Middle frontal gyrus (tissue), 1 donor: ENCODE results near the gene PLAU.
"Not testable (repeated sequence)": the region's sequence is repeated elsewhere in the genome, so short reads cannot be mapped to it uniquely, and the experiment has no call there.

ENCODE experiments used
- DNase-seq: peaks from one replicate; pipeline ENCODE4 v3.0.0-alpha.2; 2015; ENCODE audit warnings: low spot score; ENCODE audit errors: extremely low spot score

Gene PLAU

DNA sequence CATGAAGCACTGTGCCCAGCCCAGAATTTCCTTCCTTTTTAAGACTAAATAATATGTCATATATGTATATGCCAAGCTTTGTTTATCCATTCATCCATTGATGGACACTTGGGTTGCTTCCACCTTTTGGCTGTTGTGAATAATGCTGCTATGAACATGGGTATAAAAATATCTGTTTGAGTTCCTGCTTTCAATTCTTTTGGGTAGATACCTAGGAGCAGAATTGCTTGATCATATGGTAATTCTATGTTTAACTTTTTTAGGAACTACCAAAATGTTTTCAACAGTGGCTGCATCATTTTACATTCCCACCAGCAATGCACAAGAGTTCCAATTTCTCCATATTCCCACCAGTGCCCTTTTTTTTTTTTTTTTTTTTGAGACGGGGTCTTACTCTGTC is 13.2 kb upstream of the PLAU start:
- no peak for DNase-seq

DNA sequence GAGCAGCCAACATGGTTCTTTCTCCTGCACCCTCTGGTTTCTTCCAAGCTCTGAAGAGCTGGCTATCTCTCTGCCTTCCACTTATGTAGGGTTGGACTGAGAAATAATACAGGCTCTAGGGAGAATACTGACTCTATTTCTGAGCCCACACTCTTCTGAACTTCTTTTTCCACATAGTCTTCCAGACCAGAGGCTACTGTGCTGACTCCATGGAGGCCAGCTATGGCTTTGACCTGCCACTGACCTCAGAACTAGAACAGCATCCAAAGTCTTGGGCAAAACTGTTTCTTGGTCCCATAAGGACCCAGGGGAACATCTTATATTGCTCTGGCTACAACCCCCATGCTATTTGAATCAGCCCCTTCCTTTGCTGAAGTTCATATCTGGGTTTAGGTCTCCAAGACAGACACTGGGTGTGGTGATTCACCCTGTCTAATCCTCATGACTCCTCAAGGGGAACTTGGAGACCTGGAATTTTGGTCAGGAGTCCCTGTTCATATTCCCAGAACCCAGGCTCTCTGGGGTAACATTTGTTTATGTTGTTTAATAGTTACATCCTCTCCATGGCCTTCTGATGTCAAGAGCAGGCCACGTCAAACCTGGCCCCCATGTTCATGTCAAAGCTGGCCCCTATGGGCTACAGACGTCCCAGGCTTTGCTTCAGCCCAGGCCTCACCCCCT is 12.1 kb upstream of the PLAU start:
- no peak for DNase-seq

DNA sequence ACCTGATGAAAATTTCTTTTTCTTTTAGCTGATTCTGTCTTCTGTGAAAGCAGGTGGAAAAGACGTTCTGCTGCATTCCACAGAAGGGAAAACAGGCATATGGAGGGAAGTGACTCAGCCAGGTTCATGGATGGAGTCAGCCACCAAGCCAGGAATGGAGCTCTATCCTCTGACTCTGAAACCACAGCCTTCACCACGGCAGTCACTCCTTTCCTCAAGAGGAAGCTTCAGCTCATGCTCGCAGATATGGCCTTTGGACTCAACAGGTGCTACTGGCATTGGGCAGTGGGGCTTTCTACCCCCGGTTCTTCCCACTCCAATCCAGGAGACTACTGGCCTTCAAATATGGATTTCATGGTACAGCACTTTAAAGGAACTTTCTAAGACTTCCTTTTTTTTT is 11.5 kb upstream of the PLAU start:
- DNase-seq, result no peak

DNA sequence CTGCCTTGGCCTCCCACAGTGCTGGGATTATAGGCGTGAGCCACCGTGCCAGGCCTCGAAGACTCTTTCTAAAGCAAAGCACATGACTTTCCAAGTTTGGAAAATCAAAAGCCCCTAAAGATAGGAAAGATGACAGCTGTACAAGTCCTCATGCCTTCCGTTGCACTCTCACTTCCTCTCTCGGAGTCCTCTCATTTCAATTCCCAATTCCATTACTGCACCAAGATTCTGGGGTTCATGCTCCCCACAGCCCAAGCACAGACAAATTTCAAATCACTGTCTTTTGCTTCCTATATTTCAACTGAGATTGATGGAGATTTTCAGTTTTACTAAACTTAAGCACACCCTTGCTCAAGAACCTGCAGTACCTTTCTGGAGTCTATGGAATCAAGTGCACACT is 10.9 kb upstream of the PLAU start:
- DNase-seq, result no peak

DNA sequence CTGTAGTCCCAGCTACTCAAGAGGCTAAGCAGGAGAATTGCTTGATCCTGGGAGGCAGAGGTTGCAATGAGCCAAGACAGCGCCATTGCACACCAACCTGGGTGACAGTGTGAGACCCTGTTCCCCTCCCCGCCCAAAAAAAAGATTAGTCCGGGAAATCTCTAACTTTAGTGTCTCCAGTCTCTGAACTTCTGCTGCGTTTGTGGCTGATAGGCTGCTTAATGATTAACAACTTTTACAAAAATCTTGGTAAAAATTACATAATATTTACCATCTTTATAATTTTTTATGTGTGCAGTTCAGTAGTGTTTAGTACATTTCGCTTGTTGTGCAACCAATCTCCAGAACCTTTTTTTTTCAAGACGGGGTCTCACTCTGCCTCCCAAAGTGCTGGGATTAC is 9.7 kb upstream of the PLAU start:
- DNase-seq, result no peak

DNA sequence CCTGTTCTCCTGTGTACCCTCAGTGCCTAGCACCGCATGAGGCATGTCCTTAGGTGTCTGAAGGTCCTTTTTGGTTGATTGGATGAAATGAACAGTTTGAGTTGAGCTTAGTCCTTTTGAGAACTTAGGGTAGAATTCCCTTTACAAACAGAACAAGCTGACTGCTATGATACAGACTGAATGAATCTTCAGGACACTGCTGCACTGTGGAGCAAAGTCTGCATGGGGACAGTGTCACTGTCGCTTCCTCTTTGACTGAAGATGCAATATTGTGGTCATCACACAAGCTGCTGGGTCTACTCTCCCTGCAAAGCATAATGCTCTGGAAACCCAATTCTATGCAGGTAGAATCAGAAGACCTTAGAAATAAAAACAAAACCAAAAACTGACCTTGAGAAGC is 8.6 kb upstream of the PLAU start:
- DNase-seq, result no peak

DNA sequence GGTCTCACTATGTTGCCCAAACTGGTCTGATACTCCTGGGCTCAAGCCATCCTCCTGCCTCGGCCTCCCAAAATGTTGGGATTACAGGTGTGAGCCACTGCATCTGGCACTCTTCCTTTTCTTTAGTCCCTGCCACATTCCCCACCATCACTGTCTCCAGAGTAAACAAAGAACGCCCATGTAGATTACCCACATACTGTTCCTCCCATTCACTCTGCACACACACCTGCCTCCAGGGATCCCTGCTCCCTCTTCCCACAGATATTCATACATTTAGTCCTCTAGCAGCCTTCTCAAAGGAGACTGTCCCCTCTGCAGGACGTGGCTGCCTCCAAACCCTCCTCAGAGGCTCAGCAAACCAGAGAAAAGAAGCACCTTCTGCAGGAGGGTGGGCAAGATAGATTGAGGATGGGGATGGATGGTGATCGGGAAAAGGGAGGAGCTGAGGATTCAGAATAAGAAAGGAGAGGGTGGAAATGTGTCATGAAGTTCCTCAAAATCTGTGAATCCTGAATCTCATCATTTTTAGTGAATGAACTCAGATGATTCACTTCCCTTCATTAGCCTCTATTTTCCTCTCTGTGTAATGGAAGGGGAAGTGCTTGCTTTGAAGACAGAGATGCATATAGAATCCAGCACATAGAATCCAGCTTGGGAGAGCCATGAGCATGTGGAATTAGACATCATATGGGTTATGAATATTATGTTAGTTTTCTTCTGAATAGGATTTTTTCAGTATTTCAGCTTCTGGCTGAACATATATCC is 5.5 kb upstream of the PLAU start:
- DNase-seq, result no peak

DNA sequence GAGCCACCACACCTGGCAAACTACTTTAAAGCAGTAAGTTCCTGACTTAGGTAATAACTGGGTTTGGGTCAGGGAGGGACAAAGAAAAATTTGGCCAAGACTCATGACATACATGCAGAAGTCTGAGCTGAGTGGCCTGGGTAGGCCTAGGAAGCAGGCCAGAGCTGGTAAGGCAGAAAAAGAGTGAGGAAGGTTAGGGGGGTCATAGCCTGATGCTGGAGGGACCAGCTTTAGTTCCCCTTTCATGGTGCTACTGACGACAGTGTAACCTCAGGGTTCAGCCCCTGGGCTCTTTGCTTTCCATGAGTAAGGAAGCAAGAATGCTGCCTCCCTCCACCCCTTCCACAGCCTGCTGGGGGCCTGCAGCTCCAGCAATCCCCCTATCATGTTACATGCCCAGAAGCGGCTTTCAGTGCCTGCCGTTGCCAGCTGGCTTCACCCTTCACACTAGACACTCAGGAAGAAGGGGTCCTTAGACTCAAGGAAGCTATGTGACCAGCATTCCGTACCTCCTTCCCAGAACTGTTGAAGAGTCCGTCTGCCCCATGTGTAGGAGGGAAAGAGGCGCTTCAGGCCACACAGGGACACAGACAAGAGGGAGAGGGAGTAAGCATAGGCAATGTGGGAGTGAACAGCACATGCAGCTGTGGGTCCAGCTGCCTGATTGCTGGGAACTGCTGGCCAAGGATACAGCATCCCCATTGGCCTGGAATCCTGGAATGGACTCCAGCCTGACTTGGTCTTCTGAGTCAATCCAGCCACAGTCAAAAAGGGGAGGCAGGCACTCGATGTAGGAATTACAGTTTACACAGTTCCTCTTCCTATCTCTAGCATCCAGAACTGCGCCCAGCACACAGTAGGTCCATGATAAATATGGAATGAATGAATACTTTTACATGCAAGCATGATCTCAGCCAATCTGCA is 4.1 kb upstream of the PLAU start:
- DNase-seq, result no peak

DNA sequence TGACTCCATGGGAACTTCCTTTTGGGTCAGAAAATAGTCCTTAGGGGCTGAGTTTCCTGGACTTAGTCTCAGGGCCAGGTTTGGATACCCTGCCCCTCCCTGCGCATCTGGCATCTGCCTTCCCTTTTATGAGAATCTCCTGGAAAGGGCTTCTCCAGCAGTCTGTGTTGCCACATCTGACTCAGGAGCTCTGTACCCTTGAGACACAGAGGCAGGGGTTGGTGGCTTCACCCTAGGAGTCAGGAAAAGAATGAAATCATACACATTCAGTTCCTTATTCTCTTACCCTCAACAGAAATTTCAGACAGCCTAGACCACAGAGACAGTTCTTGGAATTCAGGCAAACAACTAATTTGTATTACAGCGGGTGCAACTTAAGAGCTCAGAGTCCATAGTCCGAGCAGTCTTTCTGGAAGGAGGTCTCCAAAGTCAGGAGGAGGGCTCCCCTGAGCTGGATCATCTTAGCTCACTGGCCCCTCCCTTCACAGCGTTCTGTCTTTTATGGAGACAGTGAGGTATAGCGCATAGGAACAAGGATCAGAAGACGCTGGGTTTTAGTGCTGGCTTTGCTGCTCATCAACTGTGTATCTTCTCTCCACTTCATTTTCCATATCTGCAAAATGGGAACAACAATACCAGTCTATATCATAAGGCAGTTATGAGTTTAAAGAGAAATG is 3.0 kb upstream of the PLAU start:
- DNase-seq, result no peak

DNA sequence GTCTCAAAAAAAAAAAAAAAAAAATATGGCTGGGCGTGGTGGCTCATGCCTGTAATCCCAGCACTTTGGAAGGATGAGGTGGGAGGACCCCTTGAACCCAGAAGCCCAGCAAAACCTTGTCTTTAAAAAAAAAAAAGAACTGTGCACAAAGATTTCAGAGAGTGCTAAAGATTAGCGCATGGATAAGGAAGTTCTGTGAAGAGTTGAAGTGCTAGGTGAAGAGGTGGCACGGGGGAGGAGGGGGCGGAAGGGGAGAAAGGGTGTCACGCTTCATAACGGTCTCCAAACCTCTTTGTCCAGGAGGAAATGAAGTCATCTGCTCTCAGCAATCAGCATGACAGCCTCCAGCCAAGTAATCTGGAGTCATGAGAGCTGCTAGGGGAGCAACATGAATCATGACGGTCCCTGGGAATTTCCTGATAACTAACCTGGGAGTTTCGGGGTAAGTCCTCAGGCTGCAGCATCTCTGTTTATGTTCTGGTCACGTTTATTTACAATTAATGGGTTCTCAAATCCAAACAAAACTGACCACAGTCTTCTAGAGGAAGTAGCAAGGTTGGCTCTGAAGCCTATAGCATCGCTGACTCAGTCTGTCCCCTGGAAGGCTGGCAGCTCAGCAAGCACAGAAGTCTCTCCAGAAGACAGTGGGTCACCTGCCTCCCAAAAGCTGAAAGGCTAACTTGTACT is 1.9 kb upstream of the PLAU start:
- no peak for DNase-seq

DNA sequence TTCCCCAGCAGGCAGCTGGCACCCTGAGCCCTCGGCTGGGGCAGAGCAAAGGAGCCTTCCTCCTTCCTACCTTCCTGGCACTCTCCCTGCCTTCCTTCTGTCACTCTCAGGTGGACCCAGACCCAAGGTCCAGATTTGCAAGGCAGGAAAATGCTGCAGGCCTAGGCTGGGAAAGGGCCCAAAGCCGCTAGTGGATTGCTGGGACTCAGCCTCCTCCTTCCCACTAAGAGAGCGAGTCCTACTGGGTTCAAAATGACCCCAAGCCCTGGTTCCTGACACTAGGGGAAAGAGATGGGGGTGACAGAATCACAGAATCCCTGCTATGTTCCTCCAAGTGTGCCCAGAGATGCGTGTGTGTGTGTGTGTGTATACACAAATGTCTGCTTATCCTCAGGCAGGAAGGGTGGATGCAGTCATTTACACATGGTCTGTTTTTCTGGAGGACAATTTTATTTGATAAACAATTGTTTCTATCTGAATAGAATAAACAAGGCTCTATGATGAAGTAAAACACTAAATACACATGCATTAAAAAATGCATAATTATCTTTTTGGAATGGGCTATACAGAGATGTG is 1.3 kb upstream of the PLAU start:
- no peak for DNase-seq

DNA sequence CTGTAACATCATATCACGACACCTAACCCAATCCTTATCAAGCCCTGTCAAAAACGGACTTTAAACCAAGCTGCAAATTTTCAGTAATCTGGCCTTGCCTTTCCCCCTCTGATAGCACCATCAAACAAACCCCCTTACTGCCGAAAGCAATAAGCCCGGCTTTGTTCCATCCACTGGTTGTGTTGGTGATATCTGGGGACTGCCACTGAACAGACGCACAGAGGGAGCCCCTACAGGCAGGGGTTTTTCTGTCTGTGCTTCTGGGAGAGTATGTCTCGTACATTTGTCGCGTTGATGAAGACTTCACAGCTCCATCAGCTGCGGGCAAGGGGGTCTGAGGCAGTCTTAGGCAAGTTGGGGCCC is 550 bp upstream of the PLAU start:
- no peak for DNase-seq

DNA sequence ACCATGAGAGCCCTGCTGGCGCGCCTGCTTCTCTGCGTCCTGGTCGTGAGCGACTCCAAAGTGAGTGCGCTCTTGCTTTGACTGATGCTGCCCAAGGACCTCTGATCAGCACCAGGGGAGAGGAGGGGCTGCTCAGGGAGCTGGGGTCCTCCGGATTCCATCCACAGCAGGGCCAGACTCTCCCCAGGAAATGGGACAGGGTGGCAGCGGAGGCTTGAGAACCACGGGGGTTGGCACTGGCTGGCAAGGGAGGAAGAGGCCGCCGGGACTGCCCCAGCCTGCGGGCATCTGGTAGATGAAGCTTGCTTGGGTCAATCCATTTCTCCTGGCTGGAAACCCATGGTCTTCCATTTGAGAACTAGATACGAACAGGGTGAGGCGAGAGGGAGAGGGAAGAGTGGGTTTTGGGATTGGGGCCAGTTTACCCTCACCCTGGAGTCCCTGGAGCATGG is 647 bp downstream of the PLAU start:
- DNase-seq, result no peak

DNA sequence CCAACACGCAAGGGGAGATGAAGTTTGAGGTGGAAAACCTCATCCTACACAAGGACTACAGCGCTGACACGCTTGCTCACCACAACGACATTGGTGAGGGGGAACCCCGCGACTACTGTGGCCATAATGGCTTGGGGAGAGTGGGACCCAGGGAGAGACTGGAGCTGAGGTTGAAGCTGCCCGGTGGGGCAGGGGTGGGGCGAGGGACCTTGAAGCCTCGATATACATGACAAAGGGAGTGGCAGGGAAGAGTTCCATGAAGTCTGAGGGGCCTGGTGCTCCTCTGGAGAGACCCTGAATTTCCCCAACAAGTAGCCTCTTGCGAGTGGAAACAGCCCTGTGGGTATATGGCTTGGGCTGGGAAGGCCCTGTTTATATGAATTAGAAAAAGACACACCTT is 3.1 kb downstream of the PLAU start:
- DNase-seq, result no peak

DNA sequence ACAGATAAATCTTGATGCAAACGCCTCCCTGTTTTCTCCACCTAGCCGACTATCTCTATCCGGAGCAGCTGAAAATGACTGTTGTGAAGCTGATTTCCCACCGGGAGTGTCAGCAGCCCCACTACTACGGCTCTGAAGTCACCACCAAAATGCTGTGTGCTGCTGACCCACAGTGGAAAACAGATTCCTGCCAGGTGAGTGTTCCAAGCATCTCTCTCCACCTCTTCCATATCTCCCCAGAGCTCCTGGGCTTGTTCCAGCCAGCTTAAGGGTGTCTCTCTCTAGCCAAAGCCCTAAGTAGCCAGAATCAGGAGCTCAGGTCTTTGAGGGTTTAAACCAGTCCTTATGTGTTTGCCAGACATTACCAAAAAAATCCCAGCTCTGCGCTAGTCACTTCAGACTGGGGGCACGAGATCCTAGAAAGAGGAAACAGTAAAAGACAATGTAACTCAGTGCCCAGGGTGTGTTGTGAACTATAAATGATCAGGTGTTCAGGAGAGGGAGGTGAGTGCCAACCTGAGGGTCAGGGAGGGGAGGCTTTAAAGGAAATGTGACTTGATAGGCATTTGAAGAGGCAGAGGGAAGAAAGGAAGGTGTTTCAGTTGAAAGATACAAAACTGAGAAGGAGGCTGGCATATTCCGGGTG is 4.4 kb downstream of the PLAU start:
- DNase-seq, result no peak

DNA sequence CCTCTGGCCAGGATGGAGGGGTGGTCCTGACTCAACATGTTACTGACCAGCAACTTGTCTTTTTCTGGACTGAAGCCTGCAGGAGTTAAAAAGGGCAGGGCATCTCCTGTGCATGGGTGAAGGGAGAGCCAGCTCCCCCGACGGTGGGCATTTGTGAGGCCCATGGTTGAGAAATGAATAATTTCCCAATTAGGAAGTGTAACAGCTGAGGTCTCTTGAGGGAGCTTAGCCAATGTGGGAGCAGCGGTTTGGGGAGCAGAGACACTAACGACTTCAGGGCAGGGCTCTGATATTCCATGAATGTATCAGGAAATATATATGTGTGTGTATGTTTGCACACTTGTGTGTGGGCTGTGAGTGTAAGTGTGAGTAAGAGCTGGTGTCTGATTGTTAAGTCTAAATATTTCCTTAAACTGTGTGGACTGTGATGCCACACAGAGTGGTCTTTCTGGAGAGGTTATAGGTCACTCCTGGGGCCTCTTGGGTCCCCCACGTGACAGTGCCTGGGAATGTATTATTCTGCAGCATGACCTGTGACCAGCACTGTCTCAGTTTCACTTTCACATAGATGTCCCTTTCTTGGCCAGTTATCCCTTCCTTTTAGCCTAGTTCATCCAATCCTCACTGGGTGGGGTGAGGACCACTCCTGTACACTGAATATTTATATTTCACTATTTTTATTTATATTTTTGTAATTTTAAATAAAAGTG is 6.0 kb downstream of the PLAU start:
- DNase-seq, result no peak

DNA sequence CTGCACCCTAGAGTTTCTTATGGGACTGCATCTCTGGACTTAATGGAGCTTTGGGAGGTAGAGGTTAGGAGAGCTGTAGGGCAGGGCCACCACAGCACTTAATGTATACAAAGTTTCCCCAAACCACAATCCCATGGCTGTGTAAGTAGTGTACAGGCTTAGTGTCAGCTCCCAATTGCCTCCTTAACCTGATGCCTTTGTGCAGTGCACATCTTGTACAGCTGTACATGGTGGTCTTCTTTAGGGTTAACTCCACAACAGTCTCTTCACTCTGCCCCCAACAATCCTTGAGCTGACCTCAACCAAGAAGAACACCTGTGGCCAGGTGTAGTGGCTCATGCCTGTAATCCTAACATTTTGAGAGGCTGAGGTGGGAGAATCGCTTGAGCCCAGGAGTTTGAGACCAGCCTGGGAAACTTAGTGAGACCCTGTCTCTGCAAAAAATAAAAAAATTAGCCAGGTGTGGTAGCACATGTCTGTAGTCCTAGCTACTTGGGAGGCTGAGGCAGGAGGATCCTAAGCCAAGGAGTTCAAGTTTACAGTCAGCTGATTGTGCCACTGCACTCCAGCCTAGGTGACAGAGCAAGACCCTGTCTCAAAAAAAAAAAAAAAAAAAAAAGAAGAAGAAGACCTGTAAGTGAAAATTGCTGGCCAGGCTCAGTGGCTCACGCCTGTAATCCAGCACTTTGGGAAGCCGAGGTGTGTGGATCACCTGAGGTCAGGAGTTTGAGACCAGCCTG is 6.8 kb downstream of the PLAU start:
- no peak for DNase-seq

DNA sequence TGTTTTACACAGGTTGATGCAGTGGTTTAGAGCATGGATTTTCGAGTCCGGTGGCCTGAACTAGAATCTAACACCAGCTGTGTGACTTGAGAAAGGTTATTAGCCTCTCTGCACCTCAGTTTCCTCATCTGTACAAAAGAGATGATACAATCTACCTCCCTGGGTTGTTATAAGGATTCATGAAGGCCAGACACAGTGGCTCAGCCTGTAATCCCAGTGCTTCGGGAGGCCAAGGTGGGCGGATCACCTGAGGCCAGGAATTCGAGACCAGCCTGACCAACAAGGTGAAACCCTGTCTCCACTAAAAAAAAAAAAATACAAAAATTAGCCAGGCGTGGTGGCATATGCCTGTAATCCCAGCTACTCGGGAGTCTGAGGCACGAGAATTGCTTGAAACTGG is 8.5 kb downstream of the PLAU start:
- DNase-seq, result not testable (repeated sequence)

DNA sequence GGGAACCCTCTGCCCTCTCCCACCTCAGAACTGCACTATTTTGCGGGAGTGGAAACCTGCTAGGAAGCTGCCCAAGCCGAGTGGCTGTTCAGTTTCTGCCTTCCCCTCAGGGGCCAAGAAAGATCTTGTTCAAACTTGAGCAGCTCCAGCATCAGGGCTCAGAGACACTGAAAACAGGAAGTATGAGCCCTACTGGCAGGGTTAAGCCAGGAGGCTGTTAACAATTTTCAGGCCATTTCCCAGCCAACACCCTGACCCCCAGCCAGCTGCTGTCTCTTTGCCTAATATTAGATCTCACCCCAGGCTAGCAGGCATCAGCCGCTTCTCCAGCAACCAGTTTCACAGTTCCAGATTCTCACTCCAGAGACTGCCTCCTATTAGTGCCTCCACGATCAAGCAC is 9.2 kb downstream of the PLAU start:
- DNase-seq, result no peak
